ENCODE data around the gene FKBP15.
"Not testable (repeated sequence)": the region's sequence is repeated elsewhere in the genome, so short reads cannot be mapped to it uniquely, and the experiment has no call there.

The FKBP15 gene

DNA sequence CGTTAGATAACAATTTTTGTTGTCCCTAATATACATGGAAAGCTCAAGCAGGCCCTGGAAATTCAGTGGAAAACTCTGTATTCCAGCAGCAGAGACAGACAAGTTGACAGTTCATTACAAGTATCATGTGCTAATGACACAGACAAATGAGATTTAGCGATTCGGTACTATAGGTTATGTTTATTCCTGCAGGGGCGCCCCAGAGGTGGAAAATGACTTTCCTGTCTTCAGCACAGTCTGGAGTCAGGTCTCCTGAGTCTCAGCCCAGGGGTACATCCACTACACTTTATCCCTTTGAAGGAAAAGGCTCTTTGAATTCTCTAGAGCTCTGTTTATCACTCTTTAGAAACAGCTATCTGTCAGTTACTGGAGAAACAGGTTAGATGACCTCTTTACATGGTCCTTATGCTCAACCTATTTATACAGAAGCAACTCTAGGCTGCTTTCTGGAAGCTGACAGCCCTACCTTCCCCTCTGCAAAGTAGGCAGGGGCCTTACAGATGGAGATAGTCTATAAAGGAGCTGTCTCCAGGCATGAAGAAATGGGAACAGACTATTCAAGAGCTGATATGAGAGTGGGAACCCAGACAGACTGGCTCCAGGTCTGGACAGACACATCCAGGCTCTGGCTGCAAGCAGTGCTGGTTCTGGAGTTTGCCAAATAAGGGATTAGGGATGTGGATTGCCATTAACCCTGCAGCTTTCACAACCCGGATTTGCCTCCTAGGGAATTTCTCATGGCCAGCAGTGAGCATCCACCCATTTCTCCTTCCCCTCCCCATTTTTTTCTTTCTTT lies 77.4 kb downstream of the FKBP15 start:
- H3K4me3 ChIP-seq (ENCODE audit: low read depth, low read length) = no peak overlapping the region
- TF ChIP-seq, protein P1, sequence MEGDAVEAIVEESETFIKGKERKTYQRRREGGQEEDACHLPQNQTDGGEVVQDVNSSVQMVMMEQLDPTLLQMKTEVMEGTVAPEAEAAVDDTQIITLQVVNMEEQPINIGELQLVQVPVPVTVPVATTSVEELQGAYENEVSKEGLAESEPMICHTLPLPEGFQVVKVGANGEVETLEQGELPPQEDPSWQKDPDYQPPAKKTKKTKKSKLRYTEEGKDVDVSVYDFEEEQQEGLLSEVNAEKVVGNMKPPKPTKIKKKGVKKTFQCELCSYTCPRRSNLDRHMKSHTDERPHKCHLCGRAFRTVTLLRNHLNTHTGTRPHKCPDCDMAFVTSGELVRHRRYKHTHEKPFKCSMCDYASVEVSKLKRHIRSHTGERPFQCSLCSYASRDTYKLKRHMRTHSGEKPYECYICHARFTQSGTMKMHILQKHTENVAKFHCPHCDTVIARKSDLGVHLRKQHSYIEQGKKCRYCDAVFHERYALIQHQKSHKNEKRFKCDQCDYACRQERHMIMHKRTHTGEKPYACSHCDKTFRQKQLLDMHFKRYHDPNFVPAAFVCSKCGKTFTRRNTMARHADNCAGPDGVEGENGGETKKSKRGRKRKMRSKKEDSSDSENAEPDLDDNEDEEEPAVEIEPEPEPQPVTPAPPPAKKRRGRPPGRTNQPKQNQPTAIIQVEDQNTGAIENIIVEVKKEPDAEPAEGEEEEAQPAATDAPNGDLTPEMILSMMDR (IDR thresholded peaks at IDR 0.05; ENCODE audit: insufficient read depth, low read depth, low read length, missing control alignments) = no peak
- no peak for DNase-seq (ENCODE audit: low read depth)

DNA sequence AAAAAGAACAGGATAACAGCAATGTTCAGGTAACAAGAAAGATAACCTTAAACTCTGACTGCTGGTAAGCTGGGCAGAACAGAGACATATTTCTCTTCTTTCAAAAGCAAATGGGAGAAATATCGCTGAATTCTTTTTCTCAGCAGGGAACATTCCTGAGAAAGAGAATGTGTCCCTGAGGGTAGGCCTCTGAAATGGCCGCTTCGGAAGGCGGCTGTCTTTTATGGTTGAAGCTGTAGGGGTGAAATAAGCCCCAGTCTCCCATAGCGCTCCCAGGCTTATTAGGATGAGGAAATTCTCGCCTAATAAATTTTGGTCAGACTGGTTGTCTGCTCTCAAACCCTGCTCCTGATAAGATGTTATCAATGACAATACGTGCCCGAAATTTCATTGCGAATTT lies 80.2 kb downstream of the FKBP15 start:
- H3K4me3 ChIP-seq (ENCODE audit: low read depth, low read length); DNase-seq (ENCODE audit: low read depth): not testable (repeated sequence)

DNA sequence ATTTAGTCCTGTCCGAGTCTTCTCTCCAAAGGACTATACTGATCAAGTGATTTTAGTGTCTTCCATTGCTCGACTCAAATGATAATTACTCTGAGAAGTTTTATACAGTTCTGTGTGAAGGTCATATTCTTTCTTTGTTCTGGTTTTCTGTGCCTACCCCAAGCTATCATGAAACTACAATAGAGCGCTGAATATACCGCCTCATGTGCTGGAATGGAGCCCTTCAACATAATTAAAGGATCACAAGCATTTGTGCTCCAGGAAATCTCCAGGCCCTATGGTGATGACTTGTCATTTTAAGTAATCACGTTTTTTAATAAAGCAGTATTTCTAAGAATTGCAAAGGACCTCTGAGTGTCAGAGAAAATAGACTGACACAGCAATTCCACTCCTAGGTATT lies 81.1 kb downstream of the FKBP15 start:
- TF ChIP-seq, protein P1 (IDR thresholded peaks at IDR 0.05; ENCODE audit: insufficient read depth, low read depth, low read length, missing control alignments) = no peak
- H3K4me3 ChIP-seq (ENCODE audit: low read depth, low read length) = no peak overlapping the region
- DNase-seq (ENCODE audit: low read depth) = no peak

DNA sequence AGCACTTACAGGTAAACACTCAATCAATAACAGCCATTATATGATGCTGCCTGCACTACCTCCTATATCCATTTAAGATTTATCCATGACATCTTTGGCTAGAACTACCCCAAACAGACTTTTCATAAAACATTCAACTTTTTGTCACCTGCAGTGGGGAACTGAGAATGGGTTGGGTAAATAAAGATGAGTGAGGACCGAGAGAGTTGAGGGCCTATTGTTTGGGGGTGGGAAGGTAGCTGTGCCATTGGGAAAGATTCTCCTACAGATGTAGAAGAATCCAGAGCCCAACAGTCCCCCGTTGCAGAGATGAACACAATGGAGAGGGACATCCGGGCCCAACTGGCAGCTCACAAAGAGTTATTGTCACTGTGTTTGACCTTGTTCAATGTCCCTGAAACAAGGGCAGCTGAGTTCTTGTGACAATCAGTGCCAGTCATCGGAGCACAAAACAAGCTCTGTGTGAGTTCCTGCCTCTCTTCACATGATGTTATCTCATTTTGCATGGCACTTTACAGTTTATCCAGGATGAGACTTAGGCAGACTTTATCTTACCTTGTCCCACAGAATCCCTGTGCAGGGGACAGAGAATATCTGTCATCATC lies 81.8 kb downstream of the FKBP15 start:
- TF ChIP-seq, protein P1 (IDR thresholded peaks at IDR 0.05; ENCODE audit: insufficient read depth, low read depth, low read length, missing control alignments) = no peak
- H3K4me3 ChIP-seq (ENCODE audit: low read depth, low read length) = no peak overlapping the region
- no peak for DNase-seq (ENCODE audit: low read depth)

DNA sequence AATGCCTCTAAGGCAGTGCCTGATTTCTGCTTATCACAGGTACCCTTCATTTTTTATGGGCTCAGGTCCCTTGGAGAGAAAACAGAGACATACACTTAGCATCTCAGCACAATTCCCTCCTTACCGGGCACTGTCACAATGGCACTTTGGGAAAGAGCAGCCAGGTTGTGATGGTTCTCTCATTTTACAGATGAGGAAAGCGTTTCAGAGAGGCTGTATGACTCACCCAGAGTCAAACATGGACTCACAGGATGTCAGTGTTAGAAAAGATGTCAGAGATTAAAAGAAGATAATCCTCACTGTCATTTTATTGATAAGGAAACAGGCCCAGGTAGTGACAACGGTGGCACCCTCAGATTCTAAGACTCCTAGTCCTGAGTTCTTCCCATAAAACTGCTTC lies 82.3 kb downstream of the FKBP15 start:
- no peak for DNase-seq (ENCODE audit: low read depth)
- TF ChIP-seq, protein P1 (IDR thresholded peaks at IDR 0.05; ENCODE audit: insufficient read depth, low read depth, low read length, missing control alignments) = no peak
- no peak overlapping the region for H3K4me3 ChIP-seq (ENCODE audit: low read depth, low read length)

DNA sequence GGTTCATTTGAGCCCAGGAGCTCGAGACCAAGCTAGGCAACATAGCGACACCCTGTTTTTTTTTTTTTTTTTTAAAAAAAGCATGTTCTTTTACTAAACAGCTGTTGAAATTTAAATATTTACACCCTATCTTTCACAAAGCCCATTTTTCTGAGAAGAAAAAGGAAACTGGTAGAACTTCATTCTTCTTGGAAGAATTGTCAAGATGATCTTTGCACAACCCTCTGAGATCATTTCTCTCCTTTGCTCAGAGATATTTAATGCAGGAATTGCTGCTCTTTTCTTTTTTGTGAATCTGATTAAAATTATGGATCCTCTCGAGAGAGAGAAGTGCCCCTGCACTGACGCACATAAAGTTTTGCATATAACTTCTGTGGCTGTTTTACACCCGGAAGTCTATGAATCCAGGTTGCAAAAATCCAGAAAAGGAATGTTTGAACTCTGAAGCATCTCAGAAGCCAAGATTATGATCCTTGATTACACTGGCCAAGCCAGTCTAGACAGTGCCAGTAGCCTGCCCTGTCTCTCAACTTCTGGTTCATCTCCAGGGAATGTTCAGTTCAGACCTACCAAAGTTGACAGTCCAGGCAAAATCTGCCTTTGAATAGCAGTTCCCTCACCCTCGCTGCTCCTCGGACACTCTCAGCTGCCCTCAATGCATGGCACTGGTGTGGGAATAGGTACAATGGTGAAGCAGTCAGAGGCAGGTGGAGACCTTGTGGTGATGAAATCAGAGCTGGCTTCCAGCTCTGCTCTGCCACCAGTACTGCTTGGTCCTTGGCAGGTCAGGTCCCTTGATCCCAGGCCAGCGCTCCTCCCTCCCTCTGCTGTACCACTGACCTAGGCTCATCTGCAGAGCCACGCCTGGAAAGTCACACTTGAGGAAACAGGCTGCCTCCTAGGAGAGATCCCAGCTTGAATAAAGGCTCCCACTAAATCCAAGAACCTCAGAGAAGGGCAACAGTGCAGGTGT lies 83.6 kb downstream of the FKBP15 start:
- no peak for DNase-seq (ENCODE audit: low read depth)
- H3K4me3 ChIP-seq (ENCODE audit: low read depth, low read length) = no peak overlapping the region
- TF ChIP-seq, protein P1 (IDR thresholded peaks at IDR 0.05; ENCODE audit: insufficient read depth, low read depth, low read length, missing control alignments) = no peak

DNA sequence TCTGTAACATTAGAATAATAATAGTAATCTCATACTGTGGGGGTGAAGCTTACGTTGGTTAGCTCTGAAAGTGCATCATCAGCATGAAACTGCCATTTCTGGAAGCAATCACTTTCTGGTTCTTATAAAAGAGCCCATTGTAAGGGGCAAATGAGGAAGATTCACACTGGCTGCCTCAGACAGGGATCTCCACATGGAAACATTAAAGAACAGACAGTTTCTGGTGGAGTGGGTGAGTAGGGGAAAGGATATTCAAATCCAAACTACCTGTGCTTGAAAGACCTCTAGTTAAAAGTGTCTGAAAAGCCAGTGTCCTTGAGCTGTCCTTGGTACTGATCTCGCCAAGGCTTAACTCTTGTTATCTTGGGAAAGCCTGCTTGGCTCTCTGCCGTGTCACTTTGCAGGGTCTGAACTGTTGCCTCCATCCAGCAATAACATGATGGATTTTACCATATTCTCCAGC lies 89.4 kb downstream of the FKBP15 start:
- no peak for DNase-seq (ENCODE audit: low read depth)
- TF ChIP-seq, protein P1 (IDR thresholded peaks at IDR 0.05; ENCODE audit: insufficient read depth, low read depth, low read length, missing control alignments) = no peak
- no peak overlapping the region for H3K4me3 ChIP-seq (ENCODE audit: low read depth, low read length)

Measured in GM12865 (cell line).